ENCODE measurements around the gene STX18.
"Not testable (repeated sequence)": the region's sequence is repeated elsewhere in the genome, so short reads cannot be mapped to it uniquely, and the experiment has no call there.

The STX18 gene

GRCh38 chr4:4555916-4556315 is 14.1 kb upstream of the STX18 start:
- DNase-seq (ENCODE audit: low read depth in 2 of 2) = no peak

- DNase-seq (ENCODE audit: low read depth in 2 of 2) = no peak
Observed at GRCh38 chr4:4554234-4554633, 12.4 kb upstream of the STX18 start.

GRCh38 chr4:4552042-4552441 is 10.2 kb upstream of the STX18 start:
- not testable (repeated sequence) for DNase-seq (ENCODE audit: low read depth in 2 of 2)

- DNase-seq (ENCODE audit: low read depth in 2 of 2) = not testable (repeated sequence)
Observed at GRCh38 chr4:4550161-4550560, 8.3 kb upstream of the STX18 start.

- DNase-seq (ENCODE audit: low read depth in 2 of 2) = no peak
Observed at GRCh38 chr4:4549534-4549933, 7.7 kb upstream of the STX18 start.

- no peak for DNase-seq (ENCODE audit: low read depth in 2 of 2)
Observed at GRCh38 chr4:4542774-4543485, 1.1 kb upstream of the STX18 start.

- no peak for DNase-seq (ENCODE audit: low read depth in 2 of 2)
Observed at GRCh38 chr4:4541040-4541631, 712 bp downstream of the STX18 start.

- no peak for DNase-seq (ENCODE audit: low read depth in 2 of 2)
Observed at GRCh38 chr4:4539481-4539880, 2.4 kb downstream of the STX18 start.

GRCh38 chr4:4535590-4535989 is 6.3 kb downstream of the STX18 start:
- no peak for DNase-seq (ENCODE audit: low read depth in 2 of 2)

- DNase-seq (ENCODE audit: low read depth in 2 of 2) = no peak
Observed at GRCh38 chr4:4534515-4535145, 7.2 kb downstream of the STX18 start.

GRCh38 chr4:4533461-4534169 is 8.2 kb downstream of the STX18 start:
- DNase-seq (ENCODE audit: low read depth in 2 of 2) = no peak

GRCh38 chr4:4532371-4533154 is 9.3 kb downstream of the STX18 start:
- DNase-seq (ENCODE audit: low read depth in 2 of 2) = no peak

- no peak for DNase-seq (ENCODE audit: low read depth in 2 of 2)
Observed at GRCh38 chr4:4529392-4529791, 12.5 kb downstream of the STX18 start.

- no peak for DNase-seq (ENCODE audit: low read depth in 2 of 2)
Observed at GRCh38 chr4:4526401-4526800, 15.4 kb downstream of the STX18 start.

- DNase-seq (ENCODE audit: low read depth in 2 of 2) = no peak
Observed at GRCh38 chr4:4524364-4524763, 17.5 kb downstream of the STX18 start.

GRCh38 chr4:4521731-4522130 is 20.1 kb downstream of the STX18 start:
- no peak for DNase-seq (ENCODE audit: low read depth in 2 of 2)

GRCh38 chr4:4521136-4521535 is 20.7 kb downstream of the STX18 start:
- DNase-seq (ENCODE audit: low read depth in 2 of 2) = no peak

GRCh38 chr4:4519297-4519894 is 22.5 kb downstream of the STX18 start:
- DNase-seq (ENCODE audit: low read depth in 2 of 2) = no peak

- DNase-seq (ENCODE audit: low read depth in 2 of 2) = no peak
Observed at GRCh38 chr4:4518747-4519146, 23.1 kb downstream of the STX18 start.

- DNase-seq (ENCODE audit: low read depth in 2 of 2) = no peak
Observed at GRCh38 chr4:4514786-4515185, 27.1 kb downstream of the STX18 start.

GRCh38 chr4:4512282-4512681 is 29.6 kb downstream of the STX18 start:
- DNase-seq (ENCODE audit: low read depth in 2 of 2) = no peak
